ENCODE data around the gene CCNF.

- TF ChIP-seq ZNF274 (IDR thresholded peaks at IDR 0.05; ENCODE audit: low read depth, low read length) (no peak), SUZ12 (IDR thresholded peaks at IDR 0.05; ENCODE audit: extremely low read depth, insufficient read depth, insufficient read length) (no peak), YY1 (IDR thresholded peaks at IDR 0.05; ENCODE audit: insufficient read depth, insufficient read length) (no peak)
These were observed 52.4 kb downstream of the CCNF start for GRCh38 chr16:2481676-2482075.

All from NT2/D1 (cell line).